Fibroblast of skin of scalp (primary cell): ENCODE data around the gene DYNLT5. TPM values are rescaled to one million over a fixed set of nuclear protein-coding genes. Genes with fewer than 3 reads are reported as not detected.
"Not testable (repeated sequence)": the region's sequence is repeated elsewhere in the genome, so short reads cannot be mapped to it uniquely, and the experiment has no call there.

Experiments
- DNase-seq: peaks from one replicate; pipeline ENCODE4 v3.0.0-alpha.2; 2013
- polyA plus RNA-seq, 2 experiments: library from polyadenylated mRNA; unstranded; fragments of 120-200 nt; gene quantifications; one replicate each; pipeline ENCODE4 v1.2.1, GENCODE V29; 2013; ENCODE audit not compliant: insufficient read length in 2 of 2

DYNLT5 gene
- polyA plus RNA-seq (2013, experiment 1 of 2; ENCODE audit: insufficient read length): 0.87 TPM
- 1.1 TPM for polyA plus RNA-seq (2013, experiment 2 of 2; ENCODE audit: insufficient read length)

- peak; percentile 52 for DNase-seq
Measured at GRCh38 chr1:66752000-66752592, at the start of gene DYNLT5. Gene DYNLT5, plus strand, starts transcription at chr1:66752459. Its CDS starts 2,200 bp downstream, at chr1:66754659.

GRCh38 chr1:66704177-66704875 lies 47.9 kb upstream of the DYNLT5 start:
- no peak for DNase-seq

- DNase-seq: peak; percentile 93
Measured at GRCh38 chr1:66705110-66705509, 47.1 kb upstream of the DYNLT5 start.

- DNase-seq: peak; percentile 48
Measured at GRCh38 chr1:66711420-66711819, 40.8 kb upstream of the DYNLT5 start.

- no peak for DNase-seq
Measured at GRCh38 chr1:66712839-66713238, 39.4 kb upstream of the DYNLT5 start.

- peak; percentile 41 for DNase-seq
Measured at GRCh38 chr1:66723985-66724384, 28.3 kb upstream of the DYNLT5 start.

GRCh38 chr1:66725885-66726665 lies 26.2 kb upstream of the DYNLT5 start:
- peak; percentile 80 for DNase-seq

- peak; percentile 35 for DNase-seq
Measured at GRCh38 chr1:66728021-66728420, 24.2 kb upstream of the DYNLT5 start.

GRCh38 chr1:66728716-66729115 lies 23.5 kb upstream of the DYNLT5 start:
- not testable (repeated sequence) for DNase-seq

- DNase-seq: no peak
Measured at GRCh38 chr1:66729119-66729518, 23.1 kb upstream of the DYNLT5 start.

- DNase-seq: no peak
Measured at GRCh38 chr1:66729523-66729922, 22.7 kb upstream of the DYNLT5 start.

GRCh38 chr1:66730462-66730861 lies 21.8 kb upstream of the DYNLT5 start:
- DNase-seq: no peak

- no peak for DNase-seq
Measured at GRCh38 chr1:66731170-66731865, 20.9 kb upstream of the DYNLT5 start.

- DNase-seq: no peak
Measured at GRCh38 chr1:66732407-66733166, 19.7 kb upstream of the DYNLT5 start.

- DNase-seq: peak; percentile 34
Measured at GRCh38 chr1:66733348-66734017, 18.8 kb upstream of the DYNLT5 start.

GRCh38 chr1:66734531-66734930 lies 17.7 kb upstream of the DYNLT5 start:
- DNase-seq: not testable (repeated sequence)

- DNase-seq: no peak
Measured at GRCh38 chr1:66737836-66738235, 14.4 kb upstream of the DYNLT5 start.

- no peak for DNase-seq
Measured at GRCh38 chr1:66739401-66740157, 12.7 kb upstream of the DYNLT5 start.

- no peak for DNase-seq
Measured at GRCh38 chr1:66745451-66745850, 6.8 kb upstream of the DYNLT5 start.

- peak; percentile 76 for DNase-seq
Measured at GRCh38 chr1:66747501-66747900, 4.8 kb upstream of the DYNLT5 start.

- no peak for DNase-seq
Measured at GRCh38 chr1:66750577-66750976, 1.7 kb upstream of the DYNLT5 start.
